Right lobe of liver (tissue), 4 donors: ENCODE measurements around the gene MAPK8IP3.

Experiments
- CTCF ChIP-seq, 4 donors: fragments of 200-600 bp in 3 of 4; fragments of 450-650 bp in 1 of 4; IDR thresholded peaks; one replicate each; pipeline versions ENCODE4 v1.5.1 to v1.8.0; 2016 to 2022; ENCODE audit warnings: antibody characterized with exemption in 4 of 4, mild to moderate bottlenecking in 2 of 4
- POLR2A ChIP-seq: fragments of 450-650 bp; IDR thresholded peaks from one replicate; pipeline ENCODE4 v1.6.1; 2017; ENCODE audit warnings: antibody characterized with exemption, mild to moderate bottlenecking
- donor health status: DM: no; HTN: no; CAD: no.
- donor health status: DM: no; HTN: no; CAD: no.
- donor health status: DM: no; HTN: yes; CAD: no.

- TF ChIP-seq CTCF (IDR thresholded peaks at IDR 0.05) (no peak), POLR2A (no peak)
These were observed 25.6 kb downstream of the MAPK8IP3 start for GRCh38 chr16:1731603-1732002.
